ENCODE measurements around the gene RPL35.

DNA sequence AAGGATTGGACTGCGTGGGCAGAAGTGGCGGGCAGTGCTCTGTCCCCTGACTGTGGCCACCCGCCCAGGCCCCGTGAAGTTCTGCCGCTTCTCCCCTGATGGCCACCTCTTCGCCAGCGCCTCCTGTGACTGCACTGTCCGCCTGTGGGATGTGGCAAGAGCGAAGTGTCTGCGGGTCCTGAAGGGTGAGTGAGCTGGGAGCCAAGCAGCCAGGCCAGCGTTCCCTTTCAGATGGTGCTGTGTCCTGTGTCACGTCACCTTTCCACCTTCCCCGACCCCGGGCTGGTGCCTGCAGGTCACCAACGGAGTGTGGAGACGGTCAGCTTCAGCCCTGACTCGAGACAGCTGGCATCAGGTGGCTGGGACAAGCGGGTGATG lies 6.2 kb downstream of the RPL35 start:
- no peak for TF ChIP-seq SRF (IDR thresholded peaks at IDR 0.05; ENCODE audit: low read depth, low read length)
- no peak for TF ChIP-seq CTCF (IDR thresholded peaks at IDR 0.05; ENCODE audit: control extremely low read depth in 1 of 3, insufficient read depth in 1 of 3, low read depth in 1 of 3, low read length in 3 of 3)
- TF ChIP-seq CEBPB (IDR thresholded peaks at IDR 0.05; ENCODE audit: low read depth, low read length) = no peak
- TF ChIP-seq TAF1 (IDR thresholded peaks at IDR 0.05; ENCODE audit: low read depth, low read length) = no peak
- TF ChIP-seq POLR2A (IDR thresholded peaks at IDR 0.05; ENCODE audit: control extremely low read depth in 1 of 2, low read depth in 2 of 2, low read length in 2 of 2) = no peak
